Measurements from ENCODE around the gene DVL3.

- TF ChIP-seq CTCF (IDR thresholded peaks at IDR 0.05 in 2 of 3, conservative IDR thresholded peaks at IDR 0.05 in 1 of 3; ENCODE audit: borderline replicate concordance in 1 of 3, insufficient read depth in 1 of 3, low read depth in 2 of 3, low read length in 2 of 3) (no peak), MAX (IDR thresholded peaks at IDR 0.05) (no peak), SRF (IDR thresholded peaks at IDR 0.05; ENCODE audit: low read depth) (no peak), POLR2A (IDR thresholded peaks at IDR 0.05; ENCODE audit: borderline replicate concordance, extremely low read depth, insufficient read depth, insufficient read length) (no peak)
Observed at GRCh38 chr3:184211297-184211696, 56.1 kb downstream of the DVL3 start.
